Neuronal stem cell (in vitro differentiated cells): ENCODE results near the gene PHETA1.

Source experiments
- DNase-seq: peaks from one replicate; pipeline ENCODE4 v3.0.0-alpha.2; 2013; ENCODE audit warnings: low spot score
- H2AFZ ChIP-seq: one replicate; pipeline ENCODE4 v1.6.1; 2013; ENCODE audit warnings: mild to moderate bottlenecking, low read length, inconsistent platforms
- H2AK5ac ChIP-seq: 2 replicates; pipeline ENCODE4 v1.6.1; 2013; ENCODE audit warnings: low read depth, mild to moderate bottlenecking, inconsistent platforms, low read length, moderate library complexity, mixed read lengths
- H2BK120ac ChIP-seq: 2 replicates; pipeline ENCODE4 v1.6.1; 2013; ENCODE audit warnings: low read depth, mild to moderate bottlenecking, inconsistent platforms, low read length, moderate library complexity, mixed read lengths
- H2BK12ac ChIP-seq: one replicate; pipeline ENCODE4 v1.6.1; 2013; ENCODE audit warnings: low read length, inconsistent platforms
- H2BK15ac ChIP-seq: 2 replicates; pipeline ENCODE4 v1.6.1; 2013; ENCODE audit warnings: mild to moderate bottlenecking, low read length, inconsistent platforms, mixed read lengths
- H2BK5ac ChIP-seq: one replicate; pipeline ENCODE4 v1.6.1; 2013; ENCODE audit warnings: inconsistent platforms, mild to moderate bottlenecking, low read length, moderate library complexity
- H3K14ac ChIP-seq: one replicate; pipeline ENCODE4 v1.6.1; 2013; ENCODE audit warnings: low read length, inconsistent platforms
- H3K18ac ChIP-seq: 2 replicates; pipeline ENCODE4 v1.6.1; 2013; ENCODE audit warnings: low read length, inconsistent platforms
- H3K23ac ChIP-seq: 2 replicates; pipeline ENCODE4 v1.6.1; 2013; ENCODE audit warnings: low read depth, mild to moderate bottlenecking, mixed read lengths, low read length, inconsistent platforms; ENCODE audit not compliant: poor library complexity
- H3K27ac ChIP-seq: replicated peaks from 3 replicates; pipeline ENCODE4 v1.5.1; 2013; ENCODE audit warnings: low read length, inconsistent platforms
- H3K27me3 ChIP-seq, 3 experiments: 2 replicates each; pipeline ENCODE4 v1.6.1; 2013; ENCODE audit warnings: low read length in 3 of 3, mild to moderate bottlenecking in 2 of 3, inconsistent platforms in 1 of 3, low read depth in 1 of 3, mixed read lengths in 1 of 3, moderate library complexity in 1 of 3; ENCODE audit not compliant: control insufficient read depth in 3 of 3, insufficient read depth in 3 of 3
- H3K36me3 ChIP-seq, 2 donors: replicated peaks in 1 of 2; 2 replicates each; pipeline ENCODE4 v1.6.1; 2013; ENCODE audit warnings: low read length in 2 of 2; ENCODE audit not compliant: control insufficient read depth in 2 of 2, insufficient read depth in 2 of 2
- H3K4ac ChIP-seq: 2 replicates; pipeline ENCODE4 v1.6.1; 2013; ENCODE audit warnings: inconsistent platforms, mild to moderate bottlenecking, low read length, moderate library complexity
- H3K4me1 ChIP-seq, 2 donors: 1 replicate in 1 of 2; 2 replicates in 1 of 2; pipeline ENCODE4 v1.6.1; 2013; ENCODE audit warnings: low read length in 2 of 2, low read depth in 1 of 2; ENCODE audit not compliant: control insufficient read depth in 2 of 2, insufficient read depth in 1 of 2
- H3K4me2 ChIP-seq: one replicate; pipeline ENCODE4 v1.6.1; 2013; ENCODE audit warnings: mild to moderate bottlenecking, low read length, inconsistent platforms; ENCODE audit not compliant: insufficient read depth, poor library complexity, severe bottlenecking
- H3K4me3 ChIP-seq, 2 donors: 2 replicates each; pipeline ENCODE4 v1.5.1; 2013; ENCODE audit warnings: low read length in 2 of 2, mild to moderate bottlenecking in 2 of 2, inconsistent platforms in 1 of 2, moderate library complexity in 1 of 2
- H3K79me1 ChIP-seq: one replicate; pipeline ENCODE4 v1.6.1; 2013; ENCODE audit warnings: low read depth, mild to moderate bottlenecking, inconsistent platforms, low read length, moderate library complexity
- H3K9ac ChIP-seq: one replicate; pipeline ENCODE4 v1.6.1; 2013; ENCODE audit warnings: mild to moderate bottlenecking, low read depth, low read length, inconsistent platforms; ENCODE audit not compliant: poor library complexity
- H3K9me3 ChIP-seq, 2 donors: replicated peaks in 1 of 2; 2 replicates each; pipeline versions ENCODE3 to v1.6.1; 2013; ENCODE audit warnings: low read length in 2 of 2, mild to moderate bottlenecking in 2 of 2, inconsistent platforms in 1 of 2, low read depth in 1 of 2, mixed read lengths in 1 of 2, moderate library complexity in 1 of 2; ENCODE audit not compliant: control insufficient read depth in 2 of 2, insufficient read depth in 1 of 2
- H4K8ac ChIP-seq: one replicate; pipeline ENCODE4 v1.6.1; 2013; ENCODE audit warnings: low read depth, mild to moderate bottlenecking, inconsistent platforms, low read length, moderate library complexity
- H4K91ac ChIP-seq: one replicate; pipeline ENCODE4 v1.6.1; 2013; ENCODE audit warnings: low read length, low read depth, mild to moderate bottlenecking, inconsistent platforms; ENCODE audit not compliant: poor library complexity
- WGBS, 2 donors: extraction: QIAGEN DNeasy Blood & Tissue Kit; methylation state at CpG; one replicate each; pipeline ENCODE4 v1.1.7; 2013; ENCODE audit warnings: missing lambda C conversion rate in 2 of 2, mixed read lengths in 1 of 2; ENCODE audit not compliant: insufficient read length in 2 of 2, insufficient replicate concordance in 1 of 2; ENCODE audit errors: extremely low coverage in 2 of 2; 5-methylcytosine and 5-hydroxymethylcytosine counted together

PHETA1 gene

DNA sequence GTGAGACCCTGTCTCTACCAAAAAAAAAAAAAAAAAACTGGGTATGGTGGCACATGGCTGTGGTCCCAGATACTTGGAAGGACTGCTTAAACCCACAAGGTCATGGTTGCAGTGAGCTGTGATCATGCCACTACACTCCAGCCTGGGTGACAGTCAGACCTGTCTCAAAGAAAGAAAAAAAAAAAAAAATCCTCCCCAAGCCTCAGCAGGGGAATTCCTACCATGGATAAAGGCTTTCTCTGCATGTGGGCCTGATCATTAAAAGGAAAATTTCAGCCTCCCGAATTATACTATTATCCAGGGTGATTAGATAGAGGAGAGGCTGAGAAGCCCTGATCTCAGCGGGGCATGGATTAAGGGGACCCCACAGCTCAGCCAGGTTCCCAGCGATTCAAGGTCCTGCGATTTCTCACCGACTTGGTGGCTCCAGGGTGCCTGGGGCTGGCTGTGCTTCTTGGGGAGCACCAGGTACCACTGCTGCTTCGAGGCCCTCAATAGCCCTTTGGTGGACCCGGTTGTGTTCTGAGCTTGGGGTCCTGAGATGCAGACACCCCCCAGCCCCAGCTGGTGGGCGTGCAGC lies 42.4 kb upstream of the PHETA1 start:
- no peaks in the 10 kb centered on the region for H3K9me3 ChIP-seq
- no peak overlapping the region for H3K9ac ChIP-seq
- no peak overlapping the region for H3K23ac ChIP-seq
- no peak overlapping the region for H3K4ac ChIP-seq
- H4K91ac ChIP-seq = no peak overlapping the region
- no peak overlapping the region for H3K27ac ChIP-seq
- no peak overlapping the region for H2BK120ac ChIP-seq
- no peak overlapping the region for H4K8ac ChIP-seq
- H3K27me3 ChIP-seq = no peaks in the 10 kb centered on the region
- peaks cover 30 to 43% of the 10 kb centered on the region in 2 donors for H3K4me1 ChIP-seq
- H2BK12ac ChIP-seq = peak overlapping the region; percentile 16
- no peak overlapping the region for H3K14ac ChIP-seq
- H3K18ac ChIP-seq = peak overlapping the region; percentile 39
- no peaks in the 10 kb centered on the region for H3K36me3 ChIP-seq
- no peak overlapping the region for H2AFZ ChIP-seq
- H3K4me3 ChIP-seq = no peak overlapping the region
- no peak overlapping the region for H2BK5ac ChIP-seq
- peak overlapping the region; percentile 6 for H2AK5ac ChIP-seq
- no peak for DNase-seq
- no peak overlapping the region for H3K4me2 ChIP-seq
- peaks cover 4% of the 10 kb centered on the region for H3K79me1 ChIP-seq
- no CpG with 5 or more reads among the region's 8 CpGs for WGBS, 2 donors
- no peak overlapping the region for H2BK15ac ChIP-seq

GRCh38 chr12:111410431-111411184 lies 41.7 kb upstream of the PHETA1 start:
- H2BK15ac ChIP-seq = no peak overlapping the region
- H2AK5ac ChIP-seq = peak overlapping the region; percentile 85
- H3K14ac ChIP-seq = peak overlapping the region; percentile 31
- H3K23ac ChIP-seq = peak overlapping the region; percentile 69
- no peak overlapping the region for H3K4me3 ChIP-seq
- no peak overlapping the region for H3K27ac ChIP-seq
- H3K18ac ChIP-seq = peak overlapping the region; percentile 85
- H2AFZ ChIP-seq = no peak overlapping the region
- H2BK12ac ChIP-seq = no peak overlapping the region
- WGBS, 2 donors = no CpG with 5 or more reads among the region's 12 CpGs
- peaks cover 30 to 43% of the 10 kb centered on the region in 2 donors for H3K4me1 ChIP-seq
- H2BK5ac ChIP-seq = no peak overlapping the region
- no peak overlapping the region for H4K8ac ChIP-seq
- peak overlapping the region; percentile 77 for H2BK120ac ChIP-seq
- H3K9ac ChIP-seq = no peak overlapping the region
- H3K79me1 ChIP-seq = peaks cover 4% of the 10 kb centered on the region
- no peak overlapping the region for H4K91ac ChIP-seq
- no peaks in the 10 kb centered on the region for H3K9me3 ChIP-seq
- no peak for DNase-seq
- H3K36me3 ChIP-seq = no peaks in the 10 kb centered on the region
- no peaks in the 10 kb centered on the region for H3K27me3 ChIP-seq
- H3K4me2 ChIP-seq = no peak overlapping the region
- peak overlapping the region; percentile 85 for H3K4ac ChIP-seq

DNA sequence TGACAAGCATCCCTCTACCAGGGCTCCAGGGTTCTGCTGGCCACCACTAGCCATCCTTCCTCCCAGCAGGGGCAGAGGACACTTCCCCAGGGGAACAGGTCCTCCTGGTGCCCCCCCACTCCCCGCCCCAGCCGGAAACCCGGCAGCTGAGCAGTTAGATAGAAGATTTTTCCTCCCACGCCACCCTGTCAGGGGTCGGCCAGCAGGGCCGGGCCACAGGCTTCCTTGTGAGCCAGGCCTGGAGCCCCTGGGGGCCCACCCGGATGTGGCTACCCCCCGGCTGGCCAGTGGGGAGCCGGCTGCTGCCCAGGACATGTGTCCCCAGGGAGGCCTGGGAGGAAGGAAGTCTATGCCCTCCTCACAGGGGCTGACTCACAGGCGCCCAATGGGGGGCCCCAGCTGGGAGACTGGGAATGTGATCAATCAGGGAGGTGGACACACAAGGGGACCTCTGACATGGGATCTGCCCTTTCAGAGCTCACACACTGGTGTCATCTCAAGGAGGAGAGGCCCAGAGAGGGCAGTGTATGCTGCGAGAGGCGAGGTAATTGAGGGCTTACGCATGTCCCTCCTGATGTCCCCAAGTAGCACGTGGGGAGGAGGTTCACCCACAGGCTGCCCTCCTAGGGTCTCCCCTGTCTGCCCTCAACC lies 41.0 kb upstream of the PHETA1 start:
- Histone ChIP-seq H3K9me3 (no peaks in the 10 kb centered on the region), H3K9ac (peak overlapping the region; percentile 3), H3K4ac (no peak overlapping the region), H3K14ac (no peak overlapping the region), H3K4me3 (no peak overlapping the region), H2AK5ac (peak overlapping the region; percentile 85), H3K79me1 (peaks cover 4% of the 10 kb centered on the region), H2BK120ac (peak overlapping the region; percentile 3), H4K8ac (no peak overlapping the region), H4K91ac (no peak overlapping the region), H3K27ac (no peak overlapping the region), H3K36me3 (no peaks in the 10 kb centered on the region), H3K27me3 (no peaks in the 10 kb centered on the region), H2AFZ (peak overlapping the region; percentile 25), H2BK12ac (no peak overlapping the region), H3K18ac (peak overlapping the region; percentile 85), H2BK5ac (peak overlapping the region; percentile 76), H2BK15ac (peak overlapping the region; percentile 89), H3K4me2 (no peak overlapping the region), H3K4me1 (peaks cover 30 to 43% of the 10 kb centered on the region in 2 donors), H3K23ac (peak overlapping the region; percentile 69)
- no peak for DNase-seq
- no CpG with 5 or more reads among the region's 14 CpGs for WGBS, 2 donors

GRCh38 chr12:111409403-111409779 lies 40.5 kb upstream of the PHETA1 start:
- no peak overlapping the region for H2AFZ ChIP-seq
- H3K9ac ChIP-seq = peak overlapping the region; percentile 34
- no peak overlapping the region for H4K91ac ChIP-seq
- no peak overlapping the region for H2BK12ac ChIP-seq
- H3K4me3 ChIP-seq = no peak overlapping the region
- no peaks in the 10 kb centered on the region for H3K9me3 ChIP-seq
- peak overlapping the region; percentile 61 for H3K23ac ChIP-seq
- no peak overlapping the region for H3K14ac ChIP-seq
- peak overlapping the region; percentile 89 for H2BK15ac ChIP-seq
- peak overlapping the region; percentile 76 for H2BK5ac ChIP-seq
- DNase-seq = no peak
- H3K27me3 ChIP-seq = peaks cover 0 to 3% (median 0%) of the 10 kb centered on the region in 3 experiments
- H3K27ac ChIP-seq = no peak overlapping the region
- peak overlapping the region; percentile 41 for H3K18ac ChIP-seq
- H2AK5ac ChIP-seq = peak overlapping the region; percentile 85
- peaks cover 4% of the 10 kb centered on the region for H3K79me1 ChIP-seq
- H3K4ac ChIP-seq = no peak overlapping the region
- peak overlapping the region; percentile 3 for H2BK120ac ChIP-seq
- H3K4me1 ChIP-seq = peaks cover 30 to 46% of the 10 kb centered on the region in 2 donors
- no peak overlapping the region for H3K4me2 ChIP-seq
- no peak overlapping the region for H4K8ac ChIP-seq
- H3K36me3 ChIP-seq = no peaks in the 10 kb centered on the region
- WGBS, 2 donors = no CpG with 5 or more reads among the region's 15 CpGs
